Keratinocyte (primary cell): ENCODE data around the gene CDKN2D. TPM values are rescaled to one million over a fixed set of nuclear protein-coding genes. Genes with fewer than 3 reads are reported as not detected.

Source experiments
- DNase-seq: peaks from one replicate; pipeline ENCODE4 v3.0.0-alpha.2; 2011; ENCODE audit warnings: low read depth, missing footprints, low spot score
- FAIRE-seq: peaks from 2 replicates; lab custom pipeline; 2011; peaks lifted over from hg19 to GRCh38; lab: Jason Lieb, UNC
- H2AFZ ChIP-seq: 2 replicates; pipeline ENCODE4 v1.6.0; 2012; ENCODE audit warnings: low read length, control low read depth, inconsistent platforms; ENCODE audit not compliant: control insufficient read depth
- H3K27ac ChIP-seq: 2 replicates; pipeline ENCODE4 v1.5.1; 2011; ENCODE audit warnings: low read length; ENCODE audit not compliant: control insufficient read depth, insufficient read depth
- H3K27me3 ChIP-seq: 3 replicates; pipeline ENCODE4 v1.6.0; 2011; ENCODE audit warnings: low read length; ENCODE audit not compliant: control insufficient read depth, insufficient read depth; ENCODE audit errors: extremely low read depth
- H3K36me3 ChIP-seq, 2 experiments: 2 replicates in 1 of 2; 3 replicates in 1 of 2; pipeline ENCODE4 v1.5.1; 2011; ENCODE audit warnings: low read length in 2 of 2, mild to moderate bottlenecking in 1 of 2; ENCODE audit not compliant: control insufficient read depth in 2 of 2, insufficient read depth in 2 of 2; ENCODE audit errors: extremely low read depth in 1 of 2
- H3K4me1 ChIP-seq: 3 replicates; pipeline ENCODE4 v1.5.1; 2011; ENCODE audit warnings: low read length; ENCODE audit not compliant: control insufficient read depth, insufficient read depth; ENCODE audit errors: extremely low read depth
- H3K4me2 ChIP-seq: 3 replicates; pipeline ENCODE4 v1.6.0; 2011; ENCODE audit warnings: low read depth, low read length; ENCODE audit not compliant: control insufficient read depth, insufficient read depth; ENCODE audit errors: extremely low read depth
- H3K4me3 ChIP-seq, 3 experiments: fragments of 200-600 bp in 1 of 3; sonication (generic) in 1 of 3; 2 replicates in 2 of 3; 3 replicates in 1 of 3; pipeline ENCODE4 v1.5.1; 2011 to 2016; ENCODE audit warnings: low read length in 3 of 3, mild to moderate bottlenecking in 3 of 3, control low read depth in 2 of 3, inconsistent platforms in 1 of 3, low read depth in 1 of 3, mixed read lengths in 1 of 3, mixed run types in 1 of 3, moderate library complexity in 1 of 3; ENCODE audit not compliant: control insufficient read depth in 2 of 3, insufficient read depth in 2 of 3; ENCODE audit errors: extremely low read depth in 1 of 3
- H3K79me2 ChIP-seq: 2 replicates; pipeline ENCODE4 v1.6.0; 2012; ENCODE audit warnings: low read length; ENCODE audit not compliant: control insufficient read depth, insufficient read depth
- H3K9ac ChIP-seq: 3 replicates; pipeline ENCODE4 v1.6.0; 2011; ENCODE audit warnings: low read length; ENCODE audit not compliant: control insufficient read depth, insufficient read depth; ENCODE audit errors: extremely low read depth
- H3K9me1 ChIP-seq: 3 replicates; pipeline ENCODE4 v1.6.0; 2011; ENCODE audit warnings: low read length; ENCODE audit not compliant: control insufficient read depth, insufficient read depth; ENCODE audit errors: extremely low read depth
- H3K9me3 ChIP-seq: 2 replicates; pipeline ENCODE4 v1.5.1; 2012; ENCODE audit warnings: low read depth, low read length; ENCODE audit not compliant: control insufficient read depth
- H4K20me1 ChIP-seq: 3 replicates; pipeline ENCODE4 v1.6.0; 2011; ENCODE audit warnings: low read length; ENCODE audit not compliant: control insufficient read depth, insufficient read depth; ENCODE audit errors: extremely low read depth
- EZH2 ChIP-seq: IDR thresholded peaks from one replicate; pipeline ENCODE4 v1.6.1; 2012; ENCODE audit warnings: inconsistent platforms, mild to moderate bottlenecking, low read length, moderate library complexity
- dilution Hi-C: fragments of 300-500 bp; cut with MboI; formaldehyde crosslinking; loops from one replicate; pipeline ENCODE4 v1.7.0; 2020; ENCODE audit warnings: low sequenced_read_pairs; ENCODE audit not compliant: extremely low pct_ligation_motif_present
- polyA plus RNA-seq, 5 experiments: library from polyadenylated mRNA; depleted of rRNA in 3 of 5; stranded (reverse) in 3 of 5; stranded (forward) in 1 of 5; unstranded in 1 of 5; fragments of >200 nt; gene quantifications; 1 replicate in 1 of 5; 2 replicates in 3 of 5; 3 replicates in 1 of 5; pipeline versions ENCODE4 v1.2.1 to v1.2.3, GENCODE V29; 2011 to 2012; ENCODE audit warnings: missing spikeins in 2 of 5, low read depth in 1 of 5, low replicate concordance in 1 of 5
- TF ChIP-seq, protein P1 (sequence below), 3 experiments: IDR thresholded peaks in 1 of 3; conservative IDR thresholded peaks in 1 of 3; optimal IDR thresholded peaks in 1 of 3; 2 replicates in 2 of 3; 3 replicates in 1 of 3; pipeline versions ENCODE3 to v1.5.1; 2011; ENCODE audit warnings: low read length in 3 of 3, mild to moderate bottlenecking in 3 of 3, moderate library complexity in 2 of 3, control low read depth in 1 of 3, inconsistent platforms in 1 of 3; ENCODE audit not compliant: insufficient read depth in 2 of 3; ENCODE audit errors: extremely low read depth in 1 of 3

Gene CDKN2D
- polyA plus RNA-seq, 1 donor (not counting 4 experiments of a cell fraction or from before 2014, with no cell fraction given): 3.9 TPM

GRCh38 chr19:10557603-10558197, 11.1 kb downstream of the CDKN2D start:
- Histone ChIP-seq H4K20me1 (peaks cover 11% of the 10 kb centered on the region), H3K9me3 (no peaks in the 10 kb centered on the region), H2AFZ (no peak overlapping the region), H3K79me2 (peaks cover 3% of the 10 kb centered on the region), H3K4me3 (no peak overlapping the region), H3K9me1 (no peaks in the 10 kb centered on the region), H3K9ac (no peak overlapping the region), H3K4me2 (no peak overlapping the region), H3K27ac (no peak overlapping the region), H3K27me3 (no peaks in the 10 kb centered on the region), H3K36me3 (peaks cover 31 to 57% of the 10 kb centered on the region in 2 experiments), H3K4me1 (peaks cover 34% of the 10 kb centered on the region)
- DNase-seq: no peak
- dilution Hi-C loops: loop anchor here (5.0 kb wide), 1 partner anchor 45 kb away; no protein-coding TSS in a partner anchor
- TF ChIP-seq, protein P1, sequence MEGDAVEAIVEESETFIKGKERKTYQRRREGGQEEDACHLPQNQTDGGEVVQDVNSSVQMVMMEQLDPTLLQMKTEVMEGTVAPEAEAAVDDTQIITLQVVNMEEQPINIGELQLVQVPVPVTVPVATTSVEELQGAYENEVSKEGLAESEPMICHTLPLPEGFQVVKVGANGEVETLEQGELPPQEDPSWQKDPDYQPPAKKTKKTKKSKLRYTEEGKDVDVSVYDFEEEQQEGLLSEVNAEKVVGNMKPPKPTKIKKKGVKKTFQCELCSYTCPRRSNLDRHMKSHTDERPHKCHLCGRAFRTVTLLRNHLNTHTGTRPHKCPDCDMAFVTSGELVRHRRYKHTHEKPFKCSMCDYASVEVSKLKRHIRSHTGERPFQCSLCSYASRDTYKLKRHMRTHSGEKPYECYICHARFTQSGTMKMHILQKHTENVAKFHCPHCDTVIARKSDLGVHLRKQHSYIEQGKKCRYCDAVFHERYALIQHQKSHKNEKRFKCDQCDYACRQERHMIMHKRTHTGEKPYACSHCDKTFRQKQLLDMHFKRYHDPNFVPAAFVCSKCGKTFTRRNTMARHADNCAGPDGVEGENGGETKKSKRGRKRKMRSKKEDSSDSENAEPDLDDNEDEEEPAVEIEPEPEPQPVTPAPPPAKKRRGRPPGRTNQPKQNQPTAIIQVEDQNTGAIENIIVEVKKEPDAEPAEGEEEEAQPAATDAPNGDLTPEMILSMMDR (optimal IDR thresholded peaks at IDR 0.05 in 1 of 3, IDR thresholded peaks at IDR 0.05 in 1 of 3, conservative IDR thresholded peaks at IDR 0.05 in 1 of 3; ENCODE audit: extremely low read depth in 1 of 3, insufficient read depth in 2 of 3, low read length in 3 of 3): no peak
- TF ChIP-seq EZH2: no peak
- no peak for FAIRE-seq

- DNase-seq (no peak), FAIRE-seq (no peak)
- peaks cover 13% of the 10 kb centered on the region for H4K20me1 ChIP-seq
- peaks cover 2% of the 10 kb centered on the region for H3K79me2 ChIP-seq
- dilution Hi-C loops: loop anchor here (5.0 kb wide), 1 partner anchor 43 kb away; no protein-coding TSS in a partner anchor
- TF ChIP-seq, protein P1 (optimal IDR thresholded peaks at IDR 0.05 in 1 of 3, IDR thresholded peaks at IDR 0.05 in 1 of 3, conservative IDR thresholded peaks at IDR 0.05 in 1 of 3; ENCODE audit: extremely low read depth in 1 of 3, insufficient read depth in 2 of 3, low read length in 3 of 3): no peak
- no peak for TF ChIP-seq EZH2
- H3K27ac ChIP-seq: peak overlapping the region; percentile 65
- H3K36me3 ChIP-seq: peaks cover 32 to 59% of the 10 kb centered on the region in 2 experiments
- H3K9ac ChIP-seq: peak overlapping the region; percentile 50
- H3K9me1 ChIP-seq: no peaks in the 10 kb centered on the region
- H3K4me3 ChIP-seq: no peak overlapping the region
- H3K4me1 ChIP-seq: peaks cover 34% of the 10 kb centered on the region
- no peak overlapping the region for H2AFZ ChIP-seq
- peak overlapping the region; percentile 40 for H3K4me2 ChIP-seq
- H3K9me3 ChIP-seq: no peaks in the 10 kb centered on the region
- no peaks in the 10 kb centered on the region for H3K27me3 ChIP-seq
These were observed 13.2 kb downstream of the CDKN2D start for GRCh38 chr19:10555610-10555973.
